ENCODE measurements around the gene EFS.
"Not testable (repeated sequence)": the region's sequence is repeated elsewhere in the genome, so short reads cannot be mapped to it uniquely, and the experiment has no call there.

EFS gene

DNA sequence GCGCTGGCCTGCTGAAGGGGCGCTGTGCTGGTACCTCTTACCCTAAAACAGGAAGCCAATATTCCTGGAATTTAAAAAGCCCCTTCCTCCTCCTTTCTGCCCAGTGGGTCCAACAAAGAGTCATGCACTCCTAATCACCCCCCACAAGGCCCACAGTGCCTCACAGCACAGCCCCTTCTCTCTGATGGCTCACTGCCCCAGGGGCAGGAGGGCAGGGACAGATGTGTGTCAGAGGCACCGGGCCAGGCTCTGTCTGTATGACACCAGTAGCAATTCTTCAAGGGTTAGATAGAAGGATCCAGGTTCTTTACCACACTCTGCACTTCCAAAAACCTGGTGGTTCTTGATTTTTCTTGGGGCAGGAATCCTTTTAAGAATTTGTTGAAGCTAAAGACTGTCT lies 34.2 kb upstream of the EFS start:
- TF ChIP-seq, protein P1, sequence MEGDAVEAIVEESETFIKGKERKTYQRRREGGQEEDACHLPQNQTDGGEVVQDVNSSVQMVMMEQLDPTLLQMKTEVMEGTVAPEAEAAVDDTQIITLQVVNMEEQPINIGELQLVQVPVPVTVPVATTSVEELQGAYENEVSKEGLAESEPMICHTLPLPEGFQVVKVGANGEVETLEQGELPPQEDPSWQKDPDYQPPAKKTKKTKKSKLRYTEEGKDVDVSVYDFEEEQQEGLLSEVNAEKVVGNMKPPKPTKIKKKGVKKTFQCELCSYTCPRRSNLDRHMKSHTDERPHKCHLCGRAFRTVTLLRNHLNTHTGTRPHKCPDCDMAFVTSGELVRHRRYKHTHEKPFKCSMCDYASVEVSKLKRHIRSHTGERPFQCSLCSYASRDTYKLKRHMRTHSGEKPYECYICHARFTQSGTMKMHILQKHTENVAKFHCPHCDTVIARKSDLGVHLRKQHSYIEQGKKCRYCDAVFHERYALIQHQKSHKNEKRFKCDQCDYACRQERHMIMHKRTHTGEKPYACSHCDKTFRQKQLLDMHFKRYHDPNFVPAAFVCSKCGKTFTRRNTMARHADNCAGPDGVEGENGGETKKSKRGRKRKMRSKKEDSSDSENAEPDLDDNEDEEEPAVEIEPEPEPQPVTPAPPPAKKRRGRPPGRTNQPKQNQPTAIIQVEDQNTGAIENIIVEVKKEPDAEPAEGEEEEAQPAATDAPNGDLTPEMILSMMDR (IDR thresholded peaks at IDR 0.05; ENCODE audit: low read depth, low read length): no peak
- DNase-seq (ENCODE audit: low read depth in 2 of 2): no peak
- H3K4me3 ChIP-seq (replicated peaks in 1 of 2; ENCODE audit: low read depth in 2 of 2, low read length in 2 of 2): no peak overlapping the region

DNA sequence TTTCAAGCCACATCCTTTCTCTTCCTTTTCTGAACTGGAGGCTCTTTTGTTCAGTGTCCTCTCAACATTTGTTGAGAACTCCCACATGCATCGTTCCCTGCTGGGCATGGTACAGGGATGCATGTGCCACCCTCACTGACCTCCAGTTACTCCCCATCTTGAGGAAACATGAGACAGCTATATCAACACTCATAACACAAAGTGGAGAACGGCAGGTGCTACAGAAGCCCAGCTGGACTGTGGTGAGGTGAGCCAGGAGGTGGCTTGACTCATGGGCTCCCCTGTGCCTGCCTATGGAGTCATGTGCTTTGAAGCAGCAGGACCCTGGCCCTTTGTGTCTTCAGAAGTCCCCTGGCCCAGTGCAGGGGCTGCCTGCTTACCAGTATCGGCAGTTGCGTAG lies 33.4 kb upstream of the EFS start:
- TF ChIP-seq, protein P1 (IDR thresholded peaks at IDR 0.05; ENCODE audit: low read depth, low read length): no peak
- DNase-seq (ENCODE audit: low read depth in 2 of 2): no peak
- H3K4me3 ChIP-seq (replicated peaks in 1 of 2; ENCODE audit: low read depth in 2 of 2, low read length in 2 of 2): no peak overlapping the region

DNA sequence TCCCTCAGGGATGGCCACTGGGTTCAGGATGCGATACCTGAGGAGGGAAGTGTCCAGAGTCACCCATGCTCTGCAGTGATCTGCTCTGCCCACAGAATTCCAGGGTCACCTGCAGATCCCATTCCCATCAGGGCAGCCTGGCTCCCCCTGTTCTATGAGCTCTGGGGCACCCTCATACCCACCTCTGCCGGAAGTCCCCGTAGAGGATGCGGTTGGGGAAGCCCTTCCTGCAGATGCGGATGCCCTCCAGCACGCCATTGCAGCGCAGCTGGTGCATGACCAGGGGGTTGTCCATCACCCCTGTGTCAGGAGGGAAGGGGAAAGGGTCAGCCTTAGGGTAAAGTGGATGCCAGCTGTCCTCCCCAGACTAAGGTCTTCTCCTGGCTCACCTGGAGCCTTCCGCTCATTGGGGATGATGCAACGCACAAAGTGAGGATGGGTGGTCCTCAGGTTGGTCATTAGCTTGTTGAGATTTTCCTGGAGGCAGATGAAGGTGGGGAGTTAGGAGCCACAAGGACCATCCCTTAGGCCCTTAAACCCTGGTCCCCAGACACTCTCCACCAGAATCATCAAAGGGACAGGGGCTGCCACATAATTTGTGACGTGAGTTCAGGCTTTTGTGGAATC lies 31.9 kb upstream of the EFS start:
- TF ChIP-seq, protein P1 (IDR thresholded peaks at IDR 0.05; ENCODE audit: low read depth, low read length): no peak
- no peak for DNase-seq (ENCODE audit: low read depth in 2 of 2)
- H3K4me3 ChIP-seq (replicated peaks in 1 of 2; ENCODE audit: low read depth in 2 of 2, low read length in 2 of 2): no peak overlapping the region

DNA sequence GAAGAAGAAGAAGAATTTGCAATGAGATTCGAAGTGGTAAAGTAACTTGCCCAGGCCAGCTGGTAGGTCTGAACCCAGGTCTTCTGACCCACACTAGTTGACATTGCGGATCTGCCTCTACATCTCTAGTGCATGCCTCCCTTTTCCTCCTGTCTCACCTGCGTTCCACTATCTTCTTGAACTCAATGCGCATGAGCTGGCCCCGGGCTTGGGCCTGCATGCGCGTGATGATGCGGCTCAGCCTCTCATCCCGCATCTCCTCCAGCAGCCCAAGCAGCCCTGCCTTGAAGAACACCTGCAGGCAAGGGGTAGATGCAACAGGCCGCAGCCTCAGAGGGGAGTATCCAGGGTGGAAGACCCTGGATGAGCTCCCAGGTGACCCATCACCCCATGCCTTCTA lies 31.2 kb upstream of the EFS start:
- DNase-seq (ENCODE audit: low read depth in 2 of 2): no peak
- H3K4me3 ChIP-seq (replicated peaks in 1 of 2; ENCODE audit: low read depth in 2 of 2, low read length in 2 of 2): no peak overlapping the region
- TF ChIP-seq, protein P1 (IDR thresholded peaks at IDR 0.05; ENCODE audit: low read depth, low read length): no peak

DNA sequence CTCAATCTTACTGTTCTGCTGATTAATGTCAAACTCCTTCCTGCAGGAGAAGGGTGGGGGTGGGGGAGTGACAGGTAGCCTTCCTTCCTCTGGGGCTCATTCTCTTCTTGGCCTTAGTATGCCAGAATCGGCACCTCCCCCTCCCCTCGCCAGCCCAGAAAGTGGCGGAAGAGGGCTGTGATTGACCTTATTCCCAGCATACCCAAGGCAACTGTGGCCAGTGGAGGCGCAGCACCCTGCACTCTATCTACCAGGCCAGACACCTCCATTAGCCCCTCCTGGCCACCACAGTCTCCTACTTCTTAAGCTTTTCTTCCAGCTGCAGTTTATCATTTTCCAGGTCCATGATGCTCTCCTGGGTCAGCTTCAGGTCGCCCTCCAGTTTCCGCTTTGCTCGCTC lies 27.6 kb upstream of the EFS start:
- no peak for DNase-seq (ENCODE audit: low read depth in 2 of 2)
- TF ChIP-seq, protein P1 (IDR thresholded peaks at IDR 0.05; ENCODE audit: low read depth, low read length): no peak
- H3K4me3 ChIP-seq (replicated peaks in 1 of 2; ENCODE audit: low read depth in 2 of 2, low read length in 2 of 2): no peak overlapping the region

DNA sequence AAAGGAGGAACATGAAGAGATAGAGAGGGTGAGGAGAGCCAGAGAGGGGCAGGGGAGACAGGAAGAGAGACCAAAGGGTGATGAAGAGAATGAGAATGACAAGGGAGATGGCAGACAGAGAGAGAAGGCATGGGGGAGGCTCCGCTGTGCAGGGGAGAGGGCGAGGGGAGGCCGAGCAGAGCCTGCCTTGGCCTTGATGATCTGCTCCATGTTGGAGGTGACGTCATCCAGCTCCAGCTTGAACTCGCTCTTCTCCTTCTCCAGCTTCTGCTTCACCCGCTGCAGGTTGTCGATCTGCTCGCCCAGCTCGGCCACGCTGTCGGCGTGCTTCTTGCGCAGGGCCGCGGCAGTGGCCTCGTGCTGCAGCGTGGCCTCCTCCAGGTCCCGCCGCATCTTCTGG lies 24.9 kb upstream of the EFS start:
- H3K4me3 ChIP-seq (replicated peaks in 1 of 2; ENCODE audit: low read depth in 2 of 2, low read length in 2 of 2); DNase-seq (ENCODE audit: low read depth in 2 of 2): not testable (repeated sequence)

DNA sequence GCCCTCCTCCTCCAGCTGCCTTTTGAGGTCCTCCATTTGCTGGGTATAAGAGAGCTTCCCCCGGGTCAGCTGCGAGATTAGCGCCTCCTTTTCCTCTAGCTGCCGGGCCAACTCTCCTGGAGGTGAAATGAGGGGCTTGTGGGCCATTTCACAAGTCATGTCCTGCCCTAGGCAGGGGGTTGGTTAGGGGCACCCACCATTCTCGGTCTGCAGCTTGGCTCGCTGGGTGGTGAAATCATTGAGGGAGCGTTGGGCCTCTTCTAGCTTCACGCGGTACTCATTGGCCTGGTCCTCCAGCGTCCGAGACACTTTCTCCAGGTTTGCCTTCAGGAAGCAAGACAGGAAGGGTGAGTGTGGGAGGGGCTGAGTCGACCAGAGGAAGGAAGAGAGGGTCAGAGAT lies 24.4 kb upstream of the EFS start:
- TF ChIP-seq, protein P1 (IDR thresholded peaks at IDR 0.05; ENCODE audit: low read depth, low read length): no peak
- DNase-seq (ENCODE audit: low read depth in 2 of 2): no peak
- no peak overlapping the region for H3K4me3 ChIP-seq (replicated peaks in 1 of 2; ENCODE audit: low read depth in 2 of 2, low read length in 2 of 2)

All from cardiac fibroblast (primary cell).